HL-60 (cell line): ENCODE data around the gene DNLZ.

ENCODE experiments used
- DNase-seq, 2 experiments: peaks; one replicate each; pipeline ENCODE4 v3.0.0-alpha.2; 2010 to 2020; ENCODE audit warnings: low read depth in 1 of 2, low spot score in 1 of 2
- H3K27ac ChIP-seq: fragments of 250-450 bp; sonication (Bioruptor Pico); replicated peaks from 2 replicates; pipeline ENCODE4 v1.5.1; 2020; ENCODE audit warnings: mild to moderate bottlenecking, moderate library complexity
- H3K27me3 ChIP-seq: fragments of 250-450 bp; sonication (Bioruptor Pico); 2 replicates; pipeline ENCODE4 v1.5.1; 2021; ENCODE audit warnings: mild to moderate bottlenecking, moderate library complexity; ENCODE audit not compliant: insufficient read depth, poor library complexity, severe bottlenecking
- H3K4me3 ChIP-seq: replicated peaks from 2 replicates; pipeline ENCODE4 v1.5.1; 2011; ENCODE audit warnings: mild to moderate bottlenecking, control low read depth, low read length; ENCODE audit not compliant: insufficient read depth
- CTCF ChIP-seq: IDR thresholded peaks from one replicate; pipeline ENCODE4 v1.5.1; 2011; ENCODE audit warnings: low read length, control low read depth, inconsistent platforms; ENCODE audit not compliant: insufficient read depth
- GABPA ChIP-seq: IDR thresholded peaks from 2 replicates; pipeline ENCODE4 v1.6.1; 2012; ENCODE audit warnings: low read depth
- POLR2AphosphoS5 ChIP-seq: IDR thresholded peaks from 2 replicates; pipeline ENCODE4 v1.6.1; 2012; ENCODE audit warnings: low read depth
- REST ChIP-seq: IDR thresholded peaks from 2 replicates; pipeline ENCODE4 v1.6.1; 2012; ENCODE audit warnings: low read depth; ENCODE audit not compliant: insufficient replicate concordance
- SPI1 ChIP-seq: IDR thresholded peaks from 2 replicates; pipeline ENCODE4 v1.6.1; 2012; ENCODE audit warnings: low read depth, mild to moderate bottlenecking, borderline replicate concordance

Gene DNLZ

GRCh38 chr9:136364942-136365774 lies 1.6 kb upstream of the DNLZ start:
- DNase-seq = peak in 1 of 2 experiments; percentile 38
- TF ChIP-seq GABPA (no peak), POLR2AphosphoS5 (no peak; the same call in 1 of the 2 replicates), SPI1 (no peak), REST (no peak), CTCF (no peak)
- Histone ChIP-seq H3K27me3 (no peaks in the 10 kb centered on the region), H3K4me3 (no peak overlapping the region), H3K27ac (peak overlapping the region; percentile 66)

- no peak for DNase-seq
- no peaks in the 10 kb centered on the region for H3K27me3 ChIP-seq
- peak overlapping the region; percentile 38 for H3K27ac ChIP-seq
- no peak overlapping the region for H3K4me3 ChIP-seq
- peak; percentile 2; the same call in 1 of the 2 replicates for TF ChIP-seq POLR2AphosphoS5
- no peak for TF ChIP-seq CTCF
These were observed 605 bp upstream of the DNLZ start for GRCh38 chr9:136363949-136364748.

- TF ChIP-seq SPI1 = no peak
- no peak for TF ChIP-seq CTCF
- TF ChIP-seq REST = no peak
- TF ChIP-seq POLR2AphosphoS5 = no peak
- TF ChIP-seq GABPA = no peak
- DNase-seq = no peak
- Histone ChIP-seq H3K27ac (no peak overlapping the region), H3K4me3 (no peak overlapping the region), H3K27me3 (no peaks in the 10 kb centered on the region)
These were observed 1.1 kb downstream of the DNLZ start for GRCh38 chr9:136362450-136362784.
